ENCODE measurements around the gene NKX1-1.

NKX1-1 gene

GRCh38 chr4:1353186-1354055 lies 52.8 kb downstream of the NKX1-1 start:
- H3K9me3 ChIP-seq (ENCODE audit: control extremely low read depth in 1 of 5, control insufficient read depth in 4 of 5, insufficient read depth in 2 of 5, low read depth in 1 of 5, low read length in 4 of 5) = no peaks in the 10 kb centered on the region
- peaks cover 0 to 36% (median 6%) of the 10 kb centered on the region in 4 experiments for H3K36me3 ChIP-seq (ENCODE audit: control insufficient read depth in 4 of 4, insufficient read depth in 4 of 4, low read length in 3 of 4)
- CTCF ChIA-PET = interaction anchor here (0.7 to 4.5 kb wide), 10 partner anchors 23 to 305 kb away, joined by 3 to 19 read pairs (median 4); no protein-coding TSS in a partner anchor
- no peaks in the 10 kb centered on the region for H3K27me3 ChIP-seq (replicated peaks in 2 of 5; ENCODE audit: control insufficient read depth in 4 of 5, insufficient read depth in 5 of 5, low read length in 4 of 5)
- no peak overlapping the region for H3K27ac ChIP-seq (ENCODE audit: insufficient read depth in 1 of 2, low read depth in 1 of 2, low read length in 2 of 2, poor library complexity in 1 of 2, severe bottlenecking in 2 of 2)
- H3K4me1 ChIP-seq (ENCODE audit: control extremely low read depth in 1 of 4, control insufficient read depth in 4 of 4, insufficient read depth in 4 of 4, low read length in 3 of 4) = peaks cover 2 to 7% (median 5%) of the 10 kb centered on the region in 4 experiments
- POLR2A ChIA-PET = no interaction called here
- H3K4me3 ChIP-seq (ENCODE audit: control insufficient read depth in 1 of 7, extremely low read depth in 1 of 7, insufficient read depth in 4 of 7, low read depth in 2 of 7, low read length in 6 of 7) = no peak overlapping the region
- no peak for DNase-seq
- WGBS (ENCODE audit: insufficient coverage) = 96% methylated on average over 28 of the region's 30 CpGs

All from common myeloid progenitor, CD34-positive (primary cell).